MM.1S (cell line): Measurements from ENCODE around the gene ISYNA1.
A peak's percentile ranks its signal among the peaks of the same experiment; 100 is the strongest.
"Not testable (repeated sequence)": the region's sequence is repeated elsewhere in the genome, so short reads cannot be mapped to it uniquely, and the experiment has no call there.

ENCODE experiments used
- DNase-seq: peaks from one replicate; pipeline ENCODE4 v3.0.0-alpha.2; 2015
- H2AFZ ChIP-seq: fragments of 300-600 bp; sonication (generic); 2 replicates; pipeline ENCODE4 v1.6.0; 2016; ENCODE audit warnings: antibody characterized with exemption, low read length
- H3F3A ChIP-seq: fragments of 300-600 bp; sonication (generic); 2 replicates; pipeline ENCODE4 v1.6.1; 2016; ENCODE audit warnings: mild to moderate bottlenecking, antibody characterized with exemption, low read length, moderate library complexity, mixed read lengths; ENCODE audit not compliant: insufficient read depth
- H3K27ac ChIP-seq: fragments of 300-600 bp; sonication (generic); 2 replicates; pipeline ENCODE4 v1.5.1; 2016; ENCODE audit warnings: mild to moderate bottlenecking, low read length
- H3K27me3 ChIP-seq: fragments of 300-600 bp; sonication (generic); replicated peaks from 2 replicates; pipeline ENCODE4 v1.6.0; 2016; ENCODE audit warnings: low read length; ENCODE audit not compliant: insufficient read depth
- H3K36me3 ChIP-seq: fragments of 300-600 bp; sonication (generic); replicated peaks from 2 replicates; pipeline ENCODE4 v1.6.1; 2016; ENCODE audit warnings: mild to moderate bottlenecking, low read length, mixed read lengths; ENCODE audit not compliant: insufficient read depth
- H3K4me1 ChIP-seq: fragments of 300-600 bp; sonication (generic); 2 replicates; pipeline ENCODE4 v1.6.1; 2016; ENCODE audit warnings: low read length, mixed read lengths
- H3K4me2 ChIP-seq: fragments of 300-600 bp; sonication (generic); 2 replicates; pipeline ENCODE4 v1.6.0; 2016; ENCODE audit warnings: low read depth, low read length
- H3K4me3 ChIP-seq: fragments of 300-600 bp; sonication (generic); 2 replicates; pipeline ENCODE4 v1.5.1; 2016; ENCODE audit warnings: low read length, mixed read lengths
- H3K79me2 ChIP-seq: fragments of 300-600 bp; sonication (generic); 2 replicates; pipeline ENCODE4 v1.6.1; 2016; ENCODE audit warnings: mixed run types, low read length, mixed read lengths
- H3K9ac ChIP-seq: fragments of 300-600 bp; sonication (generic); 2 replicates; pipeline ENCODE4 v1.6.1; 2016; ENCODE audit warnings: low read length, mixed read lengths
- H3K9me2 ChIP-seq: fragments of 300-600 bp; sonication (generic); replicated peaks from 2 replicates; pipeline ENCODE4 v1.6.1; 2016; ENCODE audit warnings: mild to moderate bottlenecking, low read length, mixed read lengths; ENCODE audit not compliant: insufficient read depth
- H3K9me3 ChIP-seq: fragments of 300-600 bp; sonication (generic); replicated peaks from 2 replicates; pipeline ENCODE4 v1.6.1; 2016; ENCODE audit warnings: mild to moderate bottlenecking, low read length, mixed read lengths; ENCODE audit not compliant: insufficient read depth
- H4K20me1 ChIP-seq: fragments of 300-600 bp; sonication (generic); 2 replicates; pipeline ENCODE4 v1.6.1; 2016; ENCODE audit warnings: mild to moderate bottlenecking, low read length, moderate library complexity, mixed read lengths; ENCODE audit not compliant: insufficient read depth
- EZH2 ChIP-seq: fragments of 300-600 bp; sonication (generic); optimal IDR thresholded peaks from 2 replicates; pipeline ENCODE3; 2017; ENCODE audit warnings: low read depth, mild to moderate bottlenecking, antibody characterized with exemption, low read length, mixed read lengths
- EZH2phosphoT487 ChIP-seq: fragments of 300-600 bp; sonication (generic); IDR thresholded peaks from 2 replicates; pipeline ENCODE4 v1.6.1; 2018; ENCODE audit warnings: antibody characterized with exemption, low read length
- TF ChIP-seq, protein P1 (sequence below): fragments of 300-600 bp; sonication (generic); IDR thresholded peaks from 2 replicates; pipeline ENCODE4 v1.5.1; 2016; ENCODE audit warnings: antibody characterized with exemption, low read length, mixed read lengths

Gene ISYNA1

DNA sequence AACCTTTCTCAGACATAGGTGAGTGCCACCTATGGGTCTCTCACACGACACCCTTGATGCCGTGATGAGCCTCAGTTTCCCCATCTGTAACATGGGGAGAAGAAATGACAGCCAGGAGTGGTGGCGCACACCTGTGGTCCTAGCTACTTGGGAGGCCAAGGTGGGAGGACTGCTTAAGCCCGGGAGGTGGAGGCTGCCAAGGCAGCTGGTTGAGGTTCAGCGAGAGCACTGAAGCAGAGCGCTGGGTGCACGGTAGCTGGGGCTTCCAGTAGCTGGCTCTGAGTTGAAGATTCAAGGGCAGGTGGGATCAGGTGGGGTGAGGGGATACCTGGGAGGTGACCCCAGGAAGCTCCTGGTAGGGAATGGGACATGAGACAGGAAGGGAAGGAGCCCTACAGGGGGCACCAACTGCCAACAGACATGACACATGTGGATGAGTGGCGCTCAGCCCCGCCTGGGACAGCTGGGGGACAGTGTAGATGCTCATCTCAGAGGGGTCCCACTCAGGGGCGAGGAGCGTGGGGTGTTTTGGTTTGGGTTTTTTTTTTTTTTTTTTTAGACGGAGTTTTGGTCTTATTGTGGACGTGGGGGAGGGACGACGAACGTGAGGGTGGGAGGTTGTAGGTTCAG lies 25.2 kb downstream of the ISYNA1 start:
- DNase-seq = no peak
- no peaks in the 10 kb centered on the region for H3K79me2 ChIP-seq
- no peaks in the 10 kb centered on the region for H3K9me2 ChIP-seq
- no peaks in the 10 kb centered on the region for H3K9me3 ChIP-seq
- H3K27ac ChIP-seq = no peak overlapping the region
- no peaks in the 10 kb centered on the region for H3F3A ChIP-seq
- H2AFZ ChIP-seq = no peak overlapping the region
- no peaks in the 10 kb centered on the region for H4K20me1 ChIP-seq
- no peak overlapping the region for H3K9ac ChIP-seq
- H3K4me1 ChIP-seq = no peaks in the 10 kb centered on the region
- TF ChIP-seq EZH2phosphoT487 (no peak), EZH2 (no peak)
- TF ChIP-seq, protein P1, sequence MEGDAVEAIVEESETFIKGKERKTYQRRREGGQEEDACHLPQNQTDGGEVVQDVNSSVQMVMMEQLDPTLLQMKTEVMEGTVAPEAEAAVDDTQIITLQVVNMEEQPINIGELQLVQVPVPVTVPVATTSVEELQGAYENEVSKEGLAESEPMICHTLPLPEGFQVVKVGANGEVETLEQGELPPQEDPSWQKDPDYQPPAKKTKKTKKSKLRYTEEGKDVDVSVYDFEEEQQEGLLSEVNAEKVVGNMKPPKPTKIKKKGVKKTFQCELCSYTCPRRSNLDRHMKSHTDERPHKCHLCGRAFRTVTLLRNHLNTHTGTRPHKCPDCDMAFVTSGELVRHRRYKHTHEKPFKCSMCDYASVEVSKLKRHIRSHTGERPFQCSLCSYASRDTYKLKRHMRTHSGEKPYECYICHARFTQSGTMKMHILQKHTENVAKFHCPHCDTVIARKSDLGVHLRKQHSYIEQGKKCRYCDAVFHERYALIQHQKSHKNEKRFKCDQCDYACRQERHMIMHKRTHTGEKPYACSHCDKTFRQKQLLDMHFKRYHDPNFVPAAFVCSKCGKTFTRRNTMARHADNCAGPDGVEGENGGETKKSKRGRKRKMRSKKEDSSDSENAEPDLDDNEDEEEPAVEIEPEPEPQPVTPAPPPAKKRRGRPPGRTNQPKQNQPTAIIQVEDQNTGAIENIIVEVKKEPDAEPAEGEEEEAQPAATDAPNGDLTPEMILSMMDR = no peak
- peaks cover 63% of the 10 kb centered on the region for H3K27me3 ChIP-seq
- H3K4me3 ChIP-seq = no peak overlapping the region
- no peak overlapping the region for H3K4me2 ChIP-seq
- H3K36me3 ChIP-seq = no peaks in the 10 kb centered on the region

DNA sequence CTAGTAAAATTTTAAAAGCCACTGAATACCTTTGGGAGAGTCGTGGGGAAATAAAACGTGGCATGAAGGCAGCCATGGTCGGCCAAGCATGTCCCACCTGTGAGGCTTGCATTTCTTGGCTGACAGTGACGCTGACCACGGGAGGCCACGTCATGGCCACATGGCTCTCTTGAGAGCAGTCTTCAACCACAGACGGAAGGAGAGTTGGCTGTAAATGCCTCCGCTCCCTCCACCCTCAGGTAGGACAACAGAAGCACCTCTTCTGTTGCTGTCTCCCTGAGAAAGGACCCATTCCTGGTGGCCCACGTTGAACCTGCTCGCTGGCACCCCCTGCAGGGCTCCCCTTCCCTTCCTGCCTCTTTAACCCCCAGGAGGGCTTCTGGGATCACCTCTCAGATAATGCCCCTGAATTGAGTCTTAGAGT lies 29.9 kb downstream of the ISYNA1 start:
- Histone ChIP-seq H3K9me2 (no peaks in the 10 kb centered on the region), H3K9me3 (no peaks in the 10 kb centered on the region), H4K20me1 (no peaks in the 10 kb centered on the region), H3K4me1 (no peaks in the 10 kb centered on the region), H3K9ac (no peak overlapping the region), H3K36me3 (no peaks in the 10 kb centered on the region), H3K4me2 (no peak overlapping the region), H3F3A (no peaks in the 10 kb centered on the region), H2AFZ (no peak overlapping the region), H3K27me3 (peaks cover 30% of the 10 kb centered on the region), H3K27ac (no peak overlapping the region), H3K4me3 (no peak overlapping the region), H3K79me2 (no peaks in the 10 kb centered on the region)
- no peak for TF ChIP-seq EZH2phosphoT487
- no peak for TF ChIP-seq EZH2
- TF ChIP-seq, protein P1 = peak; percentile 45
- DNase-seq = no peak

DNA sequence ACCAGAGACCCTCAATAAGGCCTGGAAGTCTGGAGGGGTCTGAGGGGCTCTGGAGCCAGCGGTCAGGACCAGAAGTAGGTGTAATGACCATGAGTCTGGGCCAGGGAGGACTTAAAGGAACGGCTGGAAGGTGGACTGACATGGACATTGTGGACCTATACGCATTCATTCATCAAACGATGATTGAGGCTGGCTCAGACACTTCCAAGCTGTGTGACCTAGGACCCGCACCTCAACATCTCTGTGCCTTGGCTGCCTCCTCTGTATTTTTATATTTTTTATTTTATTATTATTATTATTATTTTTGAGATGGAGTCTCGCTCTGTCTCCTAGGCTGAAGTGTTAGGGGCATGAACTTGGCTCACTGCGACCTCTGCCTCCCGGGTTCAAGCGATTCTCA lies 31.2 kb downstream of the ISYNA1 start:
- Histone ChIP-seq H3K4me2 (no peak overlapping the region), H3K4me1 (no peaks in the 10 kb centered on the region), H3K36me3 (no peaks in the 10 kb centered on the region), H3F3A (no peaks in the 10 kb centered on the region), H3K9me2 (no peaks in the 10 kb centered on the region), H3K9me3 (no peaks in the 10 kb centered on the region), H2AFZ (no peak overlapping the region), H3K4me3 (no peak overlapping the region), H3K79me2 (no peaks in the 10 kb centered on the region), H3K27me3 (peaks cover 18% of the 10 kb centered on the region), H4K20me1 (no peaks in the 10 kb centered on the region), H3K27ac (no peak overlapping the region), H3K9ac (no peak overlapping the region)
- TF ChIP-seq, protein P1 = no peak
- no peak for TF ChIP-seq EZH2phosphoT487
- DNase-seq = no peak

DNA sequence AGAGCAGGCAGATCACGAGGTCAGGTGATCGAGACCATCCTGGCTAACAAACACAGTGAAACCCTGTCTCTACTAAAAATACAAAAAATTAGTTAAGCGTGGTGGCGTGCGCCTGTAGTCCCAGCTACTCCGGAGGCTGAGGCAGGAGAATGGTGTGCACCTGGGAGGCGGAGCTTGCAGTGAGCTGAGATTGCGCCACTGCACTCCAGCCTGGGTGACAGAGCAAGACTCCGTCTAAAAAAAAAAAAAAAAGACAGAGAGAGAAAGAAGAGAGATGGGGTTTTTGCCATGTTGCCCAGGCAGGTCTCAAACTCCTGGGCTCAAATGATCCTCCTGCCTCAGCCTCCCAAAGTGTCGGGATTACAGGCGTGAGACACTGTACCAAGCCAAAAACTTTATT lies 32.2 kb downstream of the ISYNA1 start:
- not testable (repeated sequence) for H3K9me2 ChIP-seq, H3K79me2 ChIP-seq, H3K9me3 ChIP-seq, H3K4me3 ChIP-seq, H3K36me3 ChIP-seq, H2AFZ ChIP-seq, H3K9ac ChIP-seq, H3K27me3 ChIP-seq, H3F3A ChIP-seq, H3K27ac ChIP-seq, H4K20me1 ChIP-seq, H3K4me1 ChIP-seq, DNase-seq, H3K4me2 ChIP-seq

DNA sequence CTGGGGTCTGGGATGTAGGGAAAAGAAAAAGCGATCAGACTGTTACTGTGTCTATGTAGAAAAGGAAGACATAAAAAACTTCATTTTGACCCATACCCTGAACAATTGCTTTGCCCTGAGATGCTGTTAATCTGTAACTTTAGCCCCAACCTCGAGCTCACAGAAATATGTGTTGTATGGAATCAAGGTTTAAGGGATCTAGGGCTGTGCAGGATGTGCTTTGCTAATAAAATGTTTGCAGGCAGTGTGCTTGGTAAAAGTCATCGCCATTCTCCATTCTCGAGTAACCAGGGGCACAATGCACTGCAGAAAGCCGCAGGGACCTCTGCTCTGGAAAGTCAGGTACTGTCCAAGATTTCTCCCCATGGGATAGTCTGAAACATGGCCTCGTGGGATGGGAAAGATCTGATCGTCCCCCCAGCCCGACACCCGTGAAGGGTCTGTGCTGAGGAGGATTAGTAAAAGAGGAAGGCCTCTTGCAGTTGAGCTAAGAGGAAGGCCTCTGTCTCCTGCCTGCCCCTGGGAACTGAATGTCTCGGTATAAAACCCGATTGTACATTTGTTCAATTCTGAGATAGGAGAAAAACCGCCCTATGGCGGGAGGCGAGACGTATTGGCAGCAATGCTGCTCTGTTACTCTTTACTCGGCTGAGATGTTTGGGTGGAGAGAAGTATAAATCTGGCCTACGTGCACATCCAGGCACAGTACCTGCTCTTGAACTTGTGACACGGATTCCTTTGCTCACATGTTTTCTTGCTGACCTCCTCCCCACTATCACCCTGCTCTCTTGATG lies 35.3 kb downstream of the ISYNA1 start:
- not testable (repeated sequence) for H3K9me3 ChIP-seq, H3F3A ChIP-seq, H3K4me2 ChIP-seq, H3K79me2 ChIP-seq, H3K4me3 ChIP-seq, H3K36me3 ChIP-seq, H3K27ac ChIP-seq, H2AFZ ChIP-seq, DNase-seq, H3K4me1 ChIP-seq, H3K9ac ChIP-seq, H4K20me1 ChIP-seq, H3K9me2 ChIP-seq
- peaks cover 10% of the 10 kb centered on the region for H3K27me3 ChIP-seq
